IPS-15b (cell line): Measurements from ENCODE around the gene CCDC86.

Experiments
- H3K27me3 ChIP-seq: one replicate; pipeline ENCODE4 v1.6.1; 2013; ENCODE audit warnings: low read length; ENCODE audit not compliant: control insufficient read depth, insufficient read depth
- H3K36me3 ChIP-seq: one replicate; pipeline ENCODE4 v1.6.1; 2013; ENCODE audit warnings: low read length; ENCODE audit not compliant: control insufficient read depth, insufficient read depth
- H3K4me1 ChIP-seq: one replicate; pipeline ENCODE4 v1.6.1; 2013; ENCODE audit warnings: mild to moderate bottlenecking, low read length; ENCODE audit not compliant: control insufficient read depth, insufficient read depth
- H3K4me3 ChIP-seq: one replicate; pipeline ENCODE4 v1.5.1; 2013; ENCODE audit warnings: low read depth, low read length
- H3K9ac ChIP-seq: one replicate; pipeline ENCODE4 v1.6.1; 2013; ENCODE audit warnings: low read depth, mild to moderate bottlenecking, low read length
- H3K9me3 ChIP-seq: one replicate; pipeline ENCODE4 v1.6.1; 2013; ENCODE audit warnings: mild to moderate bottlenecking, low read length; ENCODE audit not compliant: control insufficient read depth, insufficient read depth

CCDC86 gene

DNA sequence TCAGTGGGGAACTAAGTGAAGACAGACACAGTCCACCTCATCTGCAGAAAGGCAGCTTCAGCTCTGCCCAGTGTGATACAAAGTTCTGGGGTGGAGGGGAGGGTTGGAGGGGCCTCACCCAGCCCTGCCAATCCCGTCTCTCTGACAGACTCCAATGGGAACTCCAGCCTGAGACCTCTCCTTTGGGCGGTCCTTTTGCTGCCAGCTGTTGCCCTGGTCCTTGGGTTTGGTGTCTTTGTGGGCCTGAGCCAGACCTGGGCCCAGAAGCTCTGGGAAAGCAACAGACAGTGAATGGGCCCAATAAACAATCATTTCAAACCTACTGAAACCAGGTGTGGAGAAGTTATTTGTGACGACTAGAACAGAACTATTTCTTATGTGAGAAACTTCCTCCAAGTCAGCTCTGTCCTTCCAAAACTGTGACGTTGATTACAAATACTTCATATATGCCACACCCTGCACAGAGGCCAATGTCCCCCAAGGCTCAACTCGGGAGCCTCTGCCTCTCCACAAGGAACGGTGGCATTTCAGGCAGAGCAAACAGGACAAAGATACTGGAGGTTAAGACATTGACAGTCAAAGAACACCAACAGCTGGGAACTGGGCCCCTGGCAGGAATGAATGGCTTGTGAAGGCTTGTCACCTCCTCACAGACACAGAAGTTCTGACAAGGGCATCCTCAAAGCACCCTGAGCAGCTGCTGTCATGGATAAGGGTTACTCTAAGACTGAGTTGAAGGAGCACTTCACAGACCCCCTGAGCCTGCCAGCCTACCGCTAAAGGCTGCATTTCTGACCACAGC is 33.7 kb downstream of the CCDC86 start:
- Histone ChIP-seq H3K36me3 (peaks cover 3% of the 10 kb centered on the region), H3K4me1 (peaks cover 2% of the 10 kb centered on the region), H3K9ac (no peak overlapping the region), H3K4me3 (no peak overlapping the region), H3K27me3 (no peaks in the 10 kb centered on the region), H3K9me3 (no peaks in the 10 kb centered on the region)

DNA sequence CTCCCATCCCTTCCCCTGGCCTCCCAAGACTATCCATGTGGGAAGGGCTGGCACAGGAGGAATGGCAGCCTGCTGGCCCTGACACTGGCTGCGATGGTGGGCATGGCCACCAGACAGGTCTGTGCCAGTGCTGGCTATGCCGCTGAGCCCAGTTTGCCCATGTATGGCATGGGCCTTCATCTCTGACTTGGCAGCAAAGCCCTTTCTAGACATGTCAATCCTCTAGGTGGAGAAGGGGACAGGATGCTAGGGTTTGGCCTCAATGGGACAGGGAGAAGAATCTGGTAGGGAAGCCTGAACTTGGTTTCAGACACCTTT is 34.2 kb downstream of the CCDC86 start:
- no peak overlapping the region for H3K4me3 ChIP-seq
- peaks cover 3% of the 10 kb centered on the region for H3K36me3 ChIP-seq
- no peak overlapping the region for H3K9ac ChIP-seq

DNA sequence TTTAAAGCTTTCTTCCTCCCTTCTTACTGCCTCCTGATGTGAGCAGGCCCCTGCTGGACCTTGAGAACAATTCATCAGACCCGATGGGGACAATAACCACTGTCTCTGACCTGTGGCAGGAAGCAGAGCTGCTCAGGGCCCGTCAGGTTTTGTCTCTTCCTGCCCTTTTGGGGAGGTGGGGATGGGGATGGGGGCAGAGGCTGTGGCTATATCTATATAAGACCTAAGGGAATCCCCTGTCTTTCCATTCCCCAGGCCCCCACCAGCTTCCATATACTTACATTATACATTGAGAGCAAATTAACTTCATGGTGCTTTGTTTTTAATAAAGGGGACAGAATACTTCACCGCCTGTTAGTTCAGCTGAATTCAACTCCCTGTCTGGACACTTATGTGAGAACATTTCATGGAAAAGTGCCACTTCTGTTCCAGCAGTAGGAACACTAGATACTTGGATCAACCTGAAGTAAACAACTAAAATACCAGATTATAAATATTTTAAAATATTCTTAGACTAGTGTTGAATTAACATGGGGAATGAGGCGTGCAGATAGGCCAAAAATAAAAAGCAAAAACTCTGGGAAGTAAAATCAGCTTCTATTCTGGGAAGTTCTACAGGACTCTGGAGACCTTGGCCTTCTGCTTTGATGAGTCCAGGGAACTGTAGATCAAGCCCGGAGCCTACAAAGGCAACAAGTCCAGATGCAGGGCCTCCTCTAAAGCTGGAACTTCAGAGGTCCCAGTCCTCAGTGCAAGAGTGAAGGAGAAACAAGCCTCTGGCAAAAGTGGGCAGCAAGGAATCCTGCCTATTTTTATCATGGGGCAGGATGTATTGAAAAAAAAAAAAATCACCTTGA is 36.6 kb downstream of the CCDC86 start:
- peaks cover 3% of the 10 kb centered on the region for H3K36me3 ChIP-seq
- H3K9ac ChIP-seq = no peak overlapping the region
- no peaks in the 10 kb centered on the region for H3K9me3 ChIP-seq

More for the DNA sequence above, 34.2 kb downstream of the CCDC86 start:
- peaks cover 2% of the 10 kb centered on the region for H3K4me1 ChIP-seq
- H3K27me3 ChIP-seq = no peaks in the 10 kb centered on the region
- no peaks in the 10 kb centered on the region for H3K9me3 ChIP-seq

DNA sequence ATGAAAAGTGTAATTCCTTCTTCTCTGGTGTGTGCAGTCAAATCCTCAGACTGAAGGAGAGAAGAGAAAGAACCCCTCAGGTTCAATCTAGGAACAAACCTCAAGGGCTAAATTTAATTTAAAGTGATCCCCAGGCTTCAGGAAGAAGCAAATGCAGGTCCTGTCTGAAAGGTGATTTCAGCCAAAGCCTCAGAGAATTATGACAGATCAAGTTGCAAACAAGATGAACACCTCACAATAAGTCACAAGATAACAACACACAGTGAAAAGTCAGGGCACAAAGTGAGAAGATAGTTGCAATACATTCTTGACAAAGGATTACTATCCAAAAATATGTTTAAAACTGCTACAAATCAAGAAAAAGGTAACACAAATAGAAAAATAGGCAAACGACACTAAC is 37.2 kb downstream of the CCDC86 start:
- Histone ChIP-seq H3K9ac (no peak overlapping the region), H3K27me3 (no peaks in the 10 kb centered on the region), H3K9me3 (no peaks in the 10 kb centered on the region), H3K4me1 (no peaks in the 10 kb centered on the region), H3K4me3 (no peak overlapping the region), H3K36me3 (peaks cover 3% of the 10 kb centered on the region)

More for the DNA sequence above, 36.6 kb downstream of the CCDC86 start:
- no peaks in the 10 kb centered on the region for H3K4me1 ChIP-seq
- no peak overlapping the region for H3K4me3 ChIP-seq
- H3K27me3 ChIP-seq = no peaks in the 10 kb centered on the region

DNA sequence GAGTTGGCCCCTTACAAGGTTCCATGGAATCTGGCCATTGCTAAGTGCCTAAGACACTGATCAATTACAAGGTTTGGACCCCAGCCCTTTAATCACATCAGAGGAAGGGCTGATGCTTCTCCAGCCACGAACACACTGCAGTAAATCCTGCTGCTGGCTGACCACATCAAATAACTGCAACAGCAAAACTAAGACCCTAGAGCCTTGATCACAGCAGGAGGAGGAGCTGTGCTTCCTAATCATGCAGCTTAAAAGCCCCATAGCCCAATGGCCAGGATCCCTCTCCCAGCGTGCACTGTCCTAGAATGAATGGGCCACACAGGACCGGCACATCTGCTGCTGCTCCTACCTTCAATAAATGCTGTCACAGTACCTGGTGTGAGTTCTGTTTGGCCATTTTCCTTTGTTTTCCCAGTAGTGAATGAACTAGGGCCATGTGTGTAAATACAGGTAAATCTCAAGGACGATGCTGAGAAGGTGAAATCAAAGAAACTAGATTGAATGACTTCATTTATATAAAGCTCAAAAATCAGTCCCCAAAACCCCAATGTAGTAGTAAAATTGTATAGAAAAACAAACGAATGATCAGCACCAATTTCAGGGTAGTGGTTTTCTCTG is 38.2 kb downstream of the CCDC86 start:
- H3K9ac ChIP-seq = no peak overlapping the region
- no peak overlapping the region for H3K4me3 ChIP-seq
- H3K9me3 ChIP-seq = no peaks in the 10 kb centered on the region
- H3K4me1 ChIP-seq = no peaks in the 10 kb centered on the region
- H3K27me3 ChIP-seq = no peaks in the 10 kb centered on the region
- H3K36me3 ChIP-seq = no peaks in the 10 kb centered on the region

DNA sequence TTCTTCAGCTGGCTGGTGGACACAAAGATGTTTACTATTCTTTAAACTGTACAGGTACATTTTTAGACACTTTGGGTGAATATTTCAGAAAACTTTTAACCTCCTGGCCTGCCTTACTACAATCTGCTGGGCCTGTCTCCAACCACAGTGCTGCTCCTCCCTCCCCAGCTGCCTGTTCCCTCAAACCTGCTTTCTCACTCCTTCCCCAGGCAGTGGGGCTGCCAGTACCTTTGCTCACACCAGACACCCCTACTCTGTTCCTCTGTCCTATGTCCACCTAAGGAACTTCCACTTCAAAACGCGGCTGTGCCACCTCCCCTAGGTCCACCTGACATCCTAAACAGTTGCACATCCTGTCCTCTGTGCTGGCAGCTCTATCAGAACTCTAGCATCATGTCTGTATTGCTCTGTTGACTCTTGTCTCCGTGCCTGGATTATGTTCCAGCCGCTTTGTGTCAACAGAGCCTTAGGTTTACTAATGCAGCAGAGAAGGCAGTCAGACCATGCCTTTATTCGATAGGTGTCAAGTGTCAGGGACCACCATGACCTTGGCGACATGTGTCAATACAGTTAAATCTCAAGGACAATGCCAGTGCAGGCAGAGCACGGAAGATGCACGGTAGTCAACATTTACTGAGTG is 38.9 kb downstream of the CCDC86 start:
- H3K9me3 ChIP-seq = no peaks in the 10 kb centered on the region
- no peak overlapping the region for H3K4me3 ChIP-seq
- H3K36me3 ChIP-seq = no peaks in the 10 kb centered on the region
- no peaks in the 10 kb centered on the region for H3K27me3 ChIP-seq
- H3K9ac ChIP-seq = no peak overlapping the region
- no peaks in the 10 kb centered on the region for H3K4me1 ChIP-seq

DNA sequence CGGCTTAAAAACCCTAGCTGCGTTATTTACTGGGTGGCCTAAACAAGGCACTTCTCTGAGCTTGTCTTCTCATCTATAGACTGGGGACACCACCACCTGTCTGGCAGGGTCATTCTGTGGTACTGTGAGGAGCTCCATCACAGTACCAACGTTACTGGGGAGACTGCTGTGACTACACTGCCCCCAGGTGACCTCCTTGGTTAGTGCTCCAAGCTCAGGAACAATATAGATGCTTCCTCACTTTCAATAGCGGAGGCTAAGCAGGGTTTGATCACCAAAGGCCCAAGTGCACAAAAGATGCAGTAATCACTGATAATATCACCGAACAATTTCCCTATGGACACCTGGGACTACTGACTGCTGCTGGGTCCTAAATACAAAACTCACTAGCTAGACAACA is 45.6 kb downstream of the CCDC86 start:
- Histone ChIP-seq H3K4me1 (no peaks in the 10 kb centered on the region), H3K9me3 (no peaks in the 10 kb centered on the region)

DNA sequence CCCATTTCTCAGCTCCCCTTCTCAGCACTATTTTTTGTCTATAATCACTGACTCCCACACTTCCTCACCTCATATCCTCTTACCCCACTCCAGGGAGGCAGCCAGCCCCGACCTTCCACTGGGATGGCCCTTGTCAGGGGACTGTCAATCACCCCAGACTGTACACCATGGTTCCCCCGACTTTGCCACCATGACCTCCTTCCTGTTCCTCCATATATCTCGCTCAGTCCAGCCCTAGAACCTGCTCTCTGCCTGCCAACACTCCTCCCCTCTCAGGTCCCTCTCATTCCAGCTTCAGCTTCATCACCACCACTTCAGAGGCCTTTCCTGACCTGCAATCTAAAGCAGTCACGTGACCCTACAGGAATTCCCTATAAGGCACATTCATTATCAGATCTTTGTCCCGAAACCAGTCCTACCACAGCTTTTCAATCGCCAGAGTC is 48.0 kb downstream of the CCDC86 start:
- Histone ChIP-seq H3K36me3 (peaks cover 16% of the 10 kb centered on the region), H3K27me3 (no peaks in the 10 kb centered on the region), H3K9me3 (no peaks in the 10 kb centered on the region), H3K4me3 (no peak overlapping the region), H3K9ac (no peak overlapping the region), H3K4me1 (no peaks in the 10 kb centered on the region)

More for the DNA sequence above, 45.6 kb downstream of the CCDC86 start:
- Histone ChIP-seq H3K9ac (no peak overlapping the region), H3K4me3 (no peak overlapping the region), H3K27me3 (no peaks in the 10 kb centered on the region), H3K36me3 (peaks cover 11% of the 10 kb centered on the region)

DNA sequence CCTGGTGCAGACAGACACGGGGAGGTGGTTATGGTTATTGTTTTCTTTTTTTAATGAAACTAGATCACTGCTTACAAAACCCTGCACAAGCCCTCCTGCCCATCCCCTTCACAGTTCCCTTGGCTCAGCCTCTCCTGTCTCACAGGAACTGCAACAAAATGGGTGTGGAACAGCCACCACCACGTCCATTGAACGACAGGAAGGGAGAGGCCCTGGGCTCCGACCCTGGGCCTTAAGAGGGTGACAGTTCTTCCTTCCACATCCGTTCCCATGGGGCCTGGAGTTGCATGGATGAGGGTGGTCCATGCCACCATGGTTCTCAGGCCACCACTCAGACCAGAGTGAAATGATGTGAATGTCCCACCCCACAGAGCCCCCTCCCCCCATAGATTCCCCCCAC is 48.8 kb downstream of the CCDC86 start:
- H3K9ac ChIP-seq = no peak overlapping the region
- no peaks in the 10 kb centered on the region for H3K4me1 ChIP-seq
- peaks cover 21% of the 10 kb centered on the region for H3K36me3 ChIP-seq

DNA sequence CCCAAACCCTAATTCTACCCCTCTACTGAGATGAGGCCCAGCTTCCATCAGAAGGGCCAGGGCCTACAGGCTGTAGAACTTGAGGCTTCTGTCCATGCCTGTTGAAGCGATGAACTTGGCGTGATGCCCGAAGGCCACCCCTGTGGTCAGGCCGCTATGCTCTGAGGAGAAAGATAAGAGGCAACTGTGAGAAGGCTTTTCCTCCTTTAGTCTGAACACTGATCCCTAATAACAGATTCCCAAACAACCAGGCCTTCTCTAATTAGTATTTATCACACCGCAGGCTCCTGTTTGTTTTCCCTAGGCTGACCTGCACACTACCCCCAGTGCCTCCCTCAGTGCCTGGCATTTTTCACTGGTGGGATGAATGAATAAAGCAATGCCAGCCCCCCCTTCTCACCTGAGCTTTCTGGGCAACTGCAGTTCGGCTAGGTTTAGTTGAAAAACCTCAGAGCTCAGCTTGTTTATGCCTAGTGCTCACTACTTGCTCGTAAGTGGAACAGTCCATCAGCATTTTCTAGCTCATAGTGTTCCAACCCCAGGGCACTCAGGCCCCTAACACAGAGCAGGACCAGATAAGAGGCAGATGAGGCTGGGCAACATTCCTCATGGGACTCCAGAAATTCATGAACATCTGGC is 49.3 kb downstream of the CCDC86 start:
- Histone ChIP-seq H3K9ac (no peak overlapping the region), H3K36me3 (peaks cover 25% of the 10 kb centered on the region), H3K9me3 (no peaks in the 10 kb centered on the region), H3K4me1 (no peaks in the 10 kb centered on the region), H3K4me3 (no peak overlapping the region), H3K27me3 (no peaks in the 10 kb centered on the region)

More for the DNA sequence above, 48.8 kb downstream of the CCDC86 start:
- no peaks in the 10 kb centered on the region for H3K9me3 ChIP-seq
- H3K27me3 ChIP-seq = no peaks in the 10 kb centered on the region
- no peak overlapping the region for H3K4me3 ChIP-seq

DNA sequence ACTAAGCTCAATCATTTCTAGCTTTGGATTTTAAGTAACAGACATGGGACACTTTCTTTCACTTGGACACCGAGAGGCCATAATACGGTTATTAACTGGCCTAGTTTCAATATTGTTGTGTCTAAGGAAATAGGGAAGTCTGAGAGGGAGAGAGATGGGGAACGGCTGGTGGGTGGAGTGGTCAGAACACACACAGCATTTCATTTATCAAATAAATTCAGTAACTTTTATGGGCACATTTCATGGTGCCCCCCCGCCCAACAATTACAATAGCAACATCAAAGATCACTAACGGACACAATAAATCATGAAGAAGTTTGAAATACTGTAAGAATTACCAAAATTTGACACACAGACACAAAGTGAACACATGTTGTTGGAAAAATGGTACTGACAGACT is 53.8 kb downstream of the CCDC86 start:
- H3K4me1 ChIP-seq = no peaks in the 10 kb centered on the region
- no peak overlapping the region for H3K9ac ChIP-seq
- peaks cover 56% of the 10 kb centered on the region for H3K36me3 ChIP-seq
- no peaks in the 10 kb centered on the region for H3K27me3 ChIP-seq
- no peak overlapping the region for H3K4me3 ChIP-seq
- H3K9me3 ChIP-seq = no peaks in the 10 kb centered on the region
